ENCODE measurements around the gene TEC.

DNA sequence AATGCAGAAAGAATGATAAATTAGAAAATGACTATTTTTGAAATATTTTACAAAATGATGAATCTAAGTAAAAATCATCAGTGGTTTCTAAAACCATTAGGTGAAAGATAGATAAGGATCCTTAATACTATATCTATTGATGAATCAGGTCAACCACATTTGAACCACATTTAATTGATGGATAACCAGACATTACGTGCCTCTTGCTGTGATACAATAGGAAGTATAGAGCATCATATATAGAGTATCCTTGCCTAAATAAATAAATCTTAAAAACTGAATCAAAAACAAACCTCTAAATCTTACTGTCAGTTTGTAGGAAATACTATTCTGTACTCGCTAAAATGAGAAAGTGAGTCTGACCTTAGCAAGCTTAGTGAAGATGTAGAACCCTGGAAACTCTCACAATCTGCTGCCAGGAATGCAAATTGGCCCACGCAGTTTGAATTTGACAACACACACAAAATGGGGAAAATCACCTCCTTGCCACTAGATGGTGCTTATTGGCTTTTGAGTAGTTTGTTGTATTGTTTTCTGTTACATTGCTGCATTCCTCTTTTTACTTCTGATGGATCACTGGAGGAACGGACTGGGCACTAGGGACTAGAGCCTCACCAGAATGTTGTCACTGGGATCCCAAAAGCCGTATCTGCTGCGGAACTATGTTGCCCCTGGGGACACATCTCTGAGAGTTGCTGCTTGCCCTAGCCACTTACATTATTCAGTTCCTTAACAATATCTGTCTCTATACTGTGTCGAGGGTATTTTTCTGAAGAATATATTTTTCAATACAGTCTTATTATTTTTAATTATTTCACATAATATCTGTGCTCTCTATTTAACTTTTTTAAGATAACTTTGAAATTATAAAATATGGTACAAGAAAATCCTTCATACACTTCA, 46.3 kb upstream of the TEC start:
- peak; percentile 64 to 84 (median 74) for TF ChIP-seq CTCF (optimal IDR thresholded peaks at IDR 0.05 in 1 of 3, IDR thresholded peaks at IDR 0.05 in 1 of 3, conservative IDR thresholded peaks at IDR 0.05 in 1 of 3; ENCODE audit: extremely low read depth in 1 of 3, insufficient read depth in 2 of 3, low read length in 3 of 3)
- TF ChIP-seq EZH2 (IDR thresholded peaks at IDR 0.05; ENCODE audit: low read length): no peak

Data from keratinocyte (primary cell).